Activated naive CD8-positive, alpha-beta T cell treated with anti-CD3 and anti-CD28 coated beads for 36 hours (primary cell): ENCODE data around the gene RALGPS2. TPM values are rescaled to one million over a fixed set of nuclear protein-coding genes. Genes with fewer than 3 reads are reported as not detected.

Experiments used
- total RNA-seq, 2 experiments: library from RNA; stranded (reverse); gene quantifications; one replicate each; pipeline ENCODE4 v1.2.3, GENCODE V29; 2021

The RALGPS2 gene
- total RNA-seq, 2 experiments from 2014 or later: 5.0 to 6.6 TPM

Other genes starting within 250 kb of the RALGPS2 start
- gene CLEC20A, start 228.3 kb upstream of the RALGPS2 start, total RNA-seq: not detected
- not detected for gene TEX35, start 212.1 kb upstream of the RALGPS2 start, total RNA-seq
- gene ANGPTL1, start 145.8 kb downstream of the RALGPS2 start, total RNA-seq: not detected